Neural cell (in vitro differentiated cells): ENCODE results near the gene DENND5B. TPM values are rescaled to one million over a fixed set of nuclear protein-coding genes. Genes with fewer than 3 reads are reported as not detected.

Experiments
- H2AFZ ChIP-seq: fragments of 200-600, 300-800 bp; sonication (generic), shearing (Covaris generic); 2 replicates; pipeline ENCODE4 v1.6.0; 2014; ENCODE audit warnings: low read depth, mild to moderate bottlenecking, antibody characterized with exemption, low read length, moderate library complexity
- H3F3A ChIP-seq: fragments of 200-600 bp; shearing (Covaris generic); 2 replicates; pipeline ENCODE4 v1.6.1; 2016; ENCODE audit warnings: mild to moderate bottlenecking, moderate library complexity, mixed read lengths, antibody characterized with exemption, low read length; ENCODE audit not compliant: insufficient read depth, poor library complexity, severe bottlenecking
- H3K27ac ChIP-seq: fragments of 200-600, 300-800 bp; sonication (generic), shearing (Covaris generic); 2 replicates; pipeline ENCODE4 v1.5.1; 2014; ENCODE audit warnings: mild to moderate bottlenecking, low read length, moderate library complexity
- H3K27me3 ChIP-seq: fragments of 300-800, 200-600 bp; sonication (generic), shearing (Covaris generic); 2 replicates; pipeline ENCODE4 v1.6.0; 2014; ENCODE audit warnings: mild to moderate bottlenecking, low read depth, low read length, moderate library complexity; ENCODE audit not compliant: insufficient read depth
- H3K36me3 ChIP-seq: fragments of 300-800, 200-600 bp; sonication (generic), shearing (Covaris generic); 2 replicates; pipeline ENCODE4 v1.5.1; 2014; ENCODE audit warnings: mild to moderate bottlenecking, antibody characterized with exemption, low read length, moderate library complexity; ENCODE audit not compliant: insufficient read depth
- H3K4me2 ChIP-seq: fragments of 300-800, 200-600 bp; sonication (generic), shearing (Covaris generic); 2 replicates; pipeline ENCODE4 v1.6.0; 2014; ENCODE audit warnings: mild to moderate bottlenecking, low read length
- H3K4me3 ChIP-seq: fragments of 300-800, 200-600 bp; sonication (generic), shearing (Covaris generic); 2 replicates; pipeline ENCODE4 v1.5.1; 2014; ENCODE audit warnings: mild to moderate bottlenecking, low read length, moderate library complexity
- H3K79me2 ChIP-seq: fragments of 200-600 bp; shearing (Covaris generic); replicated peaks from 2 replicates; pipeline ENCODE4 v1.6.0; 2014; ENCODE audit warnings: mild to moderate bottlenecking, low read length, moderate library complexity; ENCODE audit not compliant: insufficient read depth
- H3K9ac ChIP-seq: fragments of 300-800, 200-600 bp; sonication (generic), shearing (Covaris generic); 2 replicates; pipeline ENCODE4 v1.6.1; 2016; ENCODE audit warnings: mild to moderate bottlenecking, low read length, mixed read lengths
- H3K9me2 ChIP-seq: fragments of 200-600 bp; shearing (Covaris generic); 2 replicates; pipeline ENCODE4 v1.6.1; 2016; ENCODE audit warnings: mild to moderate bottlenecking, low read length, mixed read lengths; ENCODE audit not compliant: insufficient read depth
- H3K9me3 ChIP-seq: fragments of 200-600, 300-800 bp; sonication (generic), shearing (Covaris generic); 2 replicates; pipeline ENCODE4 v1.6.1; 2016; ENCODE audit warnings: mild to moderate bottlenecking, mixed run types, low read length, moderate library complexity, mixed read lengths
- H4K20me1 ChIP-seq: fragments of 200-600 bp; shearing (Covaris generic); 2 replicates; pipeline ENCODE4 v1.6.1; 2016; ENCODE audit warnings: mild to moderate bottlenecking, mixed run types; ENCODE audit not compliant: insufficient read depth
- CTCF ChIP-seq: fragments of 450-650 bp; IDR thresholded peaks from 2 replicates; pipeline ENCODE4 v1.5.1; 2014; ENCODE audit warnings: antibody characterized with exemption, mild to moderate bottlenecking, moderate library complexity; ENCODE audit not compliant: poor library complexity, severe bottlenecking
- EP300 ChIP-seq: fragments of 450-650 bp; conservative IDR thresholded peaks from 2 replicates; pipeline ENCODE4 v1.6.1; 2014; ENCODE audit warnings: antibody characterized with exemption, mild to moderate bottlenecking, moderate library complexity; ENCODE audit not compliant: poor library complexity, severe bottlenecking
- EZH2 ChIP-seq: fragments of 200-600, 300-800 bp; shearing (Covaris generic), sonication (generic); IDR thresholded peaks from 2 replicates; pipeline ENCODE4 v1.6.1; 2014; ENCODE audit warnings: antibody characterized with exemption, low read length, borderline replicate concordance, mild to moderate bottlenecking; ENCODE audit not compliant: insufficient read depth, poor library complexity, severe bottlenecking
- MXI1 ChIP-seq: fragments of 450-650 bp; conservative IDR thresholded peaks from 2 replicates; pipeline ENCODE4 v1.6.1; 2014; ENCODE audit warnings: antibody characterized with exemption, mild to moderate bottlenecking; ENCODE audit not compliant: poor library complexity, severe bottlenecking
- POLR2AphosphoS5 ChIP-seq: IDR thresholded peaks from 2 replicates; pipeline ENCODE4 v1.6.1; 2012
- RAD21 ChIP-seq: fragments of 450-650 bp; conservative IDR thresholded peaks from 2 replicates; pipeline ENCODE4 v1.6.1; 2014; ENCODE audit warnings: antibody characterized with exemption, mild to moderate bottlenecking, moderate library complexity
- SMC3 ChIP-seq: fragments of 450-650 bp; conservative IDR thresholded peaks from 2 replicates; pipeline ENCODE4 v1.6.1; 2014; ENCODE audit warnings: antibody characterized with exemption, mild to moderate bottlenecking, moderate library complexity; ENCODE audit not compliant: poor library complexity
- TAF1 ChIP-seq: IDR thresholded peaks from 2 replicates; pipeline ENCODE4 v1.6.1; 2012; ENCODE audit warnings: low read depth
- polyA plus RNA-seq: library from polyadenylated mRNA; depleted of rRNA; stranded (reverse); fragments of >200 nt; gene quantifications from 2 replicates; pipeline ENCODE4 v1.2.3, GENCODE V29; 2014
- TF ChIP-seq, protein P1 (sequence below): IDR thresholded peaks from 2 replicates; pipeline ENCODE4 v1.6.1; 2012; ENCODE audit warnings: borderline replicate concordance

DENND5B gene
- polyA plus RNA-seq, 1 donor from 2014 or later: 23.8 TPM

- no peaks in the 10 kb centered on the region for H4K20me1 ChIP-seq
- H3K36me3 ChIP-seq: no peaks in the 10 kb centered on the region
- no peaks in the 10 kb centered on the region for H3K9me3 ChIP-seq
- H3K79me2 ChIP-seq: no peaks in the 10 kb centered on the region
- no peaks in the 10 kb centered on the region for H3K27me3 ChIP-seq
- no peak overlapping the region for H2AFZ ChIP-seq
- no peaks in the 10 kb centered on the region for H3K9me2 ChIP-seq
- no peak overlapping the region for H3K9ac ChIP-seq
- H3K4me3 ChIP-seq: no peak overlapping the region
- no peak for TF ChIP-seq RAD21
- no peak for TF ChIP-seq MXI1
- TF ChIP-seq SMC3: no peak
- no peak overlapping the region for H3K4me2 ChIP-seq
- H3F3A ChIP-seq: no peaks in the 10 kb centered on the region
- H3K27ac ChIP-seq: no peak overlapping the region
Observed at GRCh38 chr12:31368666-31369361, 222.1 kb downstream of the DENND5B start.

DNA sequence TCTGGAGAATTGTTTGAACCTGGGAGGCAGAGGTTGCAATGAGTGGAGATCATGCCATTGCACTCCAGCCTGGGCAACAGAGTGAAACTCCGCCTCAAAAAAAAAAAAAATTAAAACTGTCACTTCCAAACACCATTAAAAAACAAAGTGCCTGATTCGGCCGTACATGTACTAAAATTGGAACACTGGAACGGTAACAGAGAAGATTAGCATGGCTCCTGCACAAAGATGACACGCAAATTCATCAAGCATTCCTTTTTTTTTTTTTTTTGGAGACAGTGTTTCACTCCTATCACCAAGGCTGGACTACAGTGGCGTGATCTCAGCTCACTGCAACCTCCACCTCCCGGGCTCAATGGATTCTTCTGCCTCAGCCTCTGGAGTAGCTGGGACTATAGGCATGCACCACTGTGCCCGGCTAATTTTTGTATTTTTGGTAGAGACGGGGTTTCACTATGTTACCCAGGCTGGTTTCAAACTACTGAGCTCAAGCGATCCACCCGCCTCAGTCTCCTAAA is 224.8 kb downstream of the DENND5B start:
- Histone ChIP-seq H3K9me2 (no peaks in the 10 kb centered on the region), H3F3A (no peaks in the 10 kb centered on the region), H3K27ac (no peak overlapping the region), H4K20me1 (no peaks in the 10 kb centered on the region), H3K79me2 (no peaks in the 10 kb centered on the region), H3K9ac (no peak overlapping the region), H3K36me3 (no peaks in the 10 kb centered on the region), H3K4me3 (no peak overlapping the region), H3K4me2 (no peak overlapping the region), H2AFZ (no peak overlapping the region), H3K27me3 (no peaks in the 10 kb centered on the region), H3K9me3 (no peaks in the 10 kb centered on the region)
- TF ChIP-seq, protein P1, sequence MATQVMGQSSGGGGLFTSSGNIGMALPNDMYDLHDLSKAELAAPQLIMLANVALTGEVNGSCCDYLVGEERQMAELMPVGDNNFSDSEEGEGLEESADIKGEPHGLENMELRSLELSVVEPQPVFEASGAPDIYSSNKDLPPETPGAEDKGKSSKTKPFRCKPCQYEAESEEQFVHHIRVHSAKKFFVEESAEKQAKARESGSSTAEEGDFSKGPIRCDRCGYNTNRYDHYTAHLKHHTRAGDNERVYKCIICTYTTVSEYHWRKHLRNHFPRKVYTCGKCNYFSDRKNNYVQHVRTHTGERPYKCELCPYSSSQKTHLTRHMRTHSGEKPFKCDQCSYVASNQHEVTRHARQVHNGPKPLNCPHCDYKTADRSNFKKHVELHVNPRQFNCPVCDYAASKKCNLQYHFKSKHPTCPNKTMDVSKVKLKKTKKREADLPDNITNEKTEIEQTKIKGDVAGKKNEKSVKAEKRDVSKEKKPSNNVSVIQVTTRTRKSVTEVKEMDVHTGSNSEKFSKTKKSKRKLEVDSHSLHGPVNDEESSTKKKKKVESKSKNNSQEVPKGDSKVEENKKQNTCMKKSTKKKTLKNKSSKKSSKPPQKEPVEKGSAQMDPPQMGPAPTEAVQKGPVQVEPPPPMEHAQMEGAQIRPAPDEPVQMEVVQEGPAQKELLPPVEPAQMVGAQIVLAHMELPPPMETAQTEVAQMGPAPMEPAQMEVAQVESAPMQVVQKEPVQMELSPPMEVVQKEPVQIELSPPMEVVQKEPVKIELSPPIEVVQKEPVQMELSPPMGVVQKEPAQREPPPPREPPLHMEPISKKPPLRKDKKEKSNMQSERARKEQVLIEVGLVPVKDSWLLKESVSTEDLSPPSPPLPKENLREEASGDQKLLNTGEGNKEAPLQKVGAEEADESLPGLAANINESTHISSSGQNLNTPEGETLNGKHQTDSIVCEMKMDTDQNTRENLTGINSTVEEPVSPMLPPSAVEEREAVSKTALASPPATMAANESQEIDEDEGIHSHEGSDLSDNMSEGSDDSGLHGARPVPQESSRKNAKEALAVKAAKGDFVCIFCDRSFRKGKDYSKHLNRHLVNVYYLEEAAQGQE: no peak
- TF ChIP-seq SMC3: no peak
- no peak for TF ChIP-seq EP300
- no peak for TF ChIP-seq EZH2
- TF ChIP-seq POLR2AphosphoS5: no peak
- no peak for TF ChIP-seq CTCF
- no peak for TF ChIP-seq RAD21
- TF ChIP-seq TAF1: no peak
- TF ChIP-seq MXI1: no peak
